NCI-H226 (cell line): ENCODE results near the gene ZC3H12C.
A peak's percentile ranks its signal among the peaks of the same experiment; 100 is the strongest.

ENCODE experiments used
- DNase-seq: peaks from one replicate; pipeline ENCODE4 v3.0.0-alpha.2; 2015

Gene ZC3H12C

GRCh38 chr11:110077831-110078325 is 15.3 kb upstream of the ZC3H12C start:
- peak; percentile 52 for DNase-seq

DNA sequence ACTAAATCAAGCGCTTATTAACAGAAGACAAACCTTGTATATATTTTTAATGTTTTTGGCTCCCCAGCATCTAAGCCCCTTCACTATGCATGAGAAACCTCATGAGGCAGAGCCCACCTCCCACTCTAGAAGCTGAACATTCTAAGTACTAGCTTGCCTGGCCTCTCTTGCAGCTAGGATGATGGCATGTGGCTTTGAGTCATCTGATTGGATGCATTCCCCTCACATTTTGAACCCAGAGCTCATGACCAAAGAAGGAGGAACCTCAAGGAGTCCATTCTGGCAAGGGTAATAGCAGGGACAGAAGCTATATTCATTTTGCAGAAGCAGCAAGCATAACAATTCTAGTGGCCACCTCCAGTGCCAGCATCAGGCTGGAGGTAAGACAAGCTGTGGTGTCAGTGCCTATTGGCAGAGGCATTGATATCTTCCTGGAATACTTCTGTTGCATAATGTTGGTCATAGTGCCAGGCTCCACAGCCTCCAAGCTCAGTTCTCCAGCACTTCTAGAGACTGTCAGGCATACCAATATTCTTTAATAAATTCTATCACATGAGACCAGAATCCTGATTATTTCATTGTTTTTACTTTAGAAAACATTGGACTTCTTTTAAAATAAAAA is 14.2 kb upstream of the ZC3H12C start:
- DNase-seq, result no peak

DNA sequence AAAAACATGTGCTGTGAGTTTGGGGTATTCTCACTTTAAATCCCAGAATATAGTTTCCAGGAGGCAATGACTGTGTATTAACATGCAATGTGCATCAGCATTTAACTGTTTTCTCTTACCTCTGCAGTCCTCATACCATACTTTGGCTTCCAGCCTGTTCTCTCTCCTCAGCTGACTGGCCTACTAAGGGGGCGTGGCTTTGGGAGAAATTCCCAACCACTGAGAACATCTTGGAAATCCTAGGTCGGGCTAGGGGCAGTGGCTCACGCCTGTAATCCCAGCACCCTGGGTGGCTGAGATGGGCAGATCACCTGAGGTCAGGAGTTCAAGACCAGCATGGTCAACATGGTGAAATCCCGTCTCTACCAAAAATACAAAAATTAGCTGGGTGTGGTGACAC is 13.5 kb upstream of the ZC3H12C start:
- DNase-seq, result peak; percentile 51

- DNase-seq, result no peak
Observed at GRCh38 chr11:110081462-110082376, 11.5 kb upstream of the ZC3H12C start.

DNA sequence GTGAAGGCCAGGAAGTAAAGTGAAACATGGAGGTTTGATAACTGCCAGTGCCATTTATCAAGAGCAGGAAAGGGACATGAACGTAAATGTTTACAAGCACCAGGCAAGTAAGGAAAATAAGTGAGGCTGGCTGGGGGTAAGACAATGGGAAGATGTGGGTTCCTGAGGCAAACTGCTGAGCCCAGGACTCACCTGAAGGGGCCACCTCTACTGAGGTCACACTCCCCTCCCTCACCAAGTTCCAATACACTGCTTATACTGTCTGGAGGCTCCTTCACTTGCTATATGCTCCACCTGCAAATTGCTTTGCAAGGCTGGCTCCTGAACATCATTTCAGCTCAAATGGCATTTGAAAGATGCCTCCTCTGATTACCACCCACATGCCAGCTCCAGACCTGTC is 10.3 kb upstream of the ZC3H12C start:
- DNase-seq, result no peak

DNA sequence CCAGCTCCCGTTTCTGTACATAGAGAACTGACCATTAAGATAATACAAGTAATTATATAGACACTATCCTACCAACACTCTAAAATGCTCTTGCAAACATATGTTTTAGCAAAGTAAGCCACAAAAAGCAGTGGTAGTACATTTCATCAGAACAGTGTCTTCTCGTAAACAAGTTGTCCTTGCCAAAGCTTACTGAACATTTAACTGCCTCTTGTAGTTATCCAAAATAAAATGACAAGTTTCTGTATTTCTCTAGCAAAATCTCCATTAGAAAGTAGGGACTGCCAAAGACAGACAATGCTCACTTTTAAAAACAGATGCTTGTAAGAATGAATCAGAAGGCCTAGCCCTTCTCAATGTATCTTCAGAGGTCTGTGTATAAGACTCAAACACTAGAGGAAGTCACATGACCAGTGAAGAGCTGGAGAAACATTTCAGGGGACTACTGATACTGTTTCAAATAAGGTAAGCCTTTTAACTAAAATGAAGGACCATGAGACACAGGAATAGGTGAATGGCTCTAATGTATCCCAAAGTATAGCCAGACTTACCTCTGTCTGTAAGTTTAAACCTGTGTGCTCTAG is 7.8 kb upstream of the ZC3H12C start:
- no peak for DNase-seq

DNA sequence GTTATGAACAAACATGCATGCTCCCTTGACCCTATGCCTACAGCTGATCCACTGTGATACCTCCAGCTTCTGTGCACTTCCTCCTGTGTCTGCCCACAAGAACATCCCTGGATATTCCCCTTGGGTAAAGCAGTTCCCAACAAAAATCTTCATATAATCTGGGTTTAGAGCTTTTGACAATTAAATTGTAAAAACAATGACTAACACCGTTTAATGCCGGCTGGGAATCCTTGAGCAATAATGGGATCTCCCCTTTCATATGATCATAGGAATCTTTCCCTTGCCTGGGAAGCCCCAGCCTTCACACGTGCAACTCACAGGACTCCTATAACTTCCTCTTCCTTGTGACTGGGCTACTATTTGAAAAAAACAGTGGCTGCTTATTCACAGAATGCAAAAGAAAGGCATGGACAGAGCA is 6.3 kb upstream of the ZC3H12C start:
- DNase-seq, result peak; percentile 75

DNA sequence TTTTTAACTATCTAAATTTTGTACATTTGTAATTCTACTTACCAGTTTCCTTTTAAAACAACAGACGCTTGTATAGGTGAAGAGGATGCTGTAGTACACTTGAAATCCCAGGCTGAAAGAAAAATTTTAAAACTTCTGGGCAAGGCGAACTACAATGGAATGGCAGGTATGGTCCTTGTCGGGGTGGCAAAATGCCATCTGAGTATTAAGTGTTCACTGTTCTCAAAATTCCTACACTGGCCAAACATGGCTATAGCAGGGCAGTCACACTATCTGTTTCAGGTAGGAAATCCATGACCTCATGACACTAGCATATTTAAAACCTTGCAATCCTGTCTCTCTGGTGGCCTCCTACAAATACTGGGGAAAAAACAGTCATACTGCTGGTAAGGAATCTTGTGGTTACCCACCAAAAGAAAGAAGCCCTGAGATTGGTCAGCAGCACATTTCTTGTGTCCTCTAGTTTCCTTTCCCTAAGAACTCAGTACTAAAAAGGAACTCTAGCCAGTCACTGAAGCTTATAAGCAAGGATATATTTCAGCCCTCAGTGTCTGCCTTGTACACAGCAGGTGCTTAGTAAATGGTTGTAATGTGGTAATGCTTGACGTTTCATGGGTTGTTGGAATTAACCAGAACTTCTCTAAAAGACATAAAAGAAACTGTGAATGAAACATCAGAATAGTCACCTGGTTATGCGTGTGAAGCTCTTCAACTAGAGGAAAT is 5.2 kb upstream of the ZC3H12C start:
- DNase-seq, result peak; percentile 57

GRCh38 chr11:110088535-110089344 is 4.5 kb upstream of the ZC3H12C start:
- no peak for DNase-seq

DNA sequence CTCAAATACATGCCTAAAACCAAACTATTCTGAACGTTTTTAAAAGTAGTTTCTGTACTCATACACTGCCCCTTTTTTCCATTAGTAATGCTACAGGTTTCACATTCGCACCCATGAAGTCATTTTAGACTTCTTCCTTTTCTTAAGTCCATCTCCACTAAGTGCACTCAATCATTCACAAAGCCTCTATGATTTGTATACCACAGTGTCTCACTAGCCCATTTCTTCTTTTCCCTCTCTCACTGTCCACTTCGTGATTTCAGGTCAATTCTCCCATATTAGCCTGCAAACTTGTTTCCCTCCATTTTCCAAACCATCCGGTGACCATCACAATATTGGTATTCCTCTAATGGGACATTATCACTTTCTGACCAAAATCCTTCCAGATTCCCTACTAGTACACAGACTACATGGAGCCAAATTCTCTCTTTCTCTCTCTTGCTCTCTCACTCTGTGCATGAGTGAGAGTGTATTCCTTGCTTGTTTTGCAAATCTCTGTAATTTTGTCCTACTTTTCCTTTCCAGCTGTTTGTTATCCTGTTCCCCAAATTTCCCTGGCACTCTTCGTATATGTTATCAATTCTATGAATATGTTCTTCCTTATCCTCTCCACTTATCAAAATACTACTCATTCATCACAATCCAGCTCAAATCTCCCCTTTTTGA is 3.4 kb upstream of the ZC3H12C start:
- DNase-seq, result no peak

GRCh38 chr11:110090466-110091026 is 2.6 kb upstream of the ZC3H12C start:
- no peak for DNase-seq

- no peak for DNase-seq
Observed at GRCh38 chr11:110092111-110092514, 1.1 kb upstream of the ZC3H12C start.

- peak; percentile 49 for DNase-seq
Observed at GRCh38 chr11:110093407-110094297, 460 bp downstream of the ZC3H12C start.

DNA sequence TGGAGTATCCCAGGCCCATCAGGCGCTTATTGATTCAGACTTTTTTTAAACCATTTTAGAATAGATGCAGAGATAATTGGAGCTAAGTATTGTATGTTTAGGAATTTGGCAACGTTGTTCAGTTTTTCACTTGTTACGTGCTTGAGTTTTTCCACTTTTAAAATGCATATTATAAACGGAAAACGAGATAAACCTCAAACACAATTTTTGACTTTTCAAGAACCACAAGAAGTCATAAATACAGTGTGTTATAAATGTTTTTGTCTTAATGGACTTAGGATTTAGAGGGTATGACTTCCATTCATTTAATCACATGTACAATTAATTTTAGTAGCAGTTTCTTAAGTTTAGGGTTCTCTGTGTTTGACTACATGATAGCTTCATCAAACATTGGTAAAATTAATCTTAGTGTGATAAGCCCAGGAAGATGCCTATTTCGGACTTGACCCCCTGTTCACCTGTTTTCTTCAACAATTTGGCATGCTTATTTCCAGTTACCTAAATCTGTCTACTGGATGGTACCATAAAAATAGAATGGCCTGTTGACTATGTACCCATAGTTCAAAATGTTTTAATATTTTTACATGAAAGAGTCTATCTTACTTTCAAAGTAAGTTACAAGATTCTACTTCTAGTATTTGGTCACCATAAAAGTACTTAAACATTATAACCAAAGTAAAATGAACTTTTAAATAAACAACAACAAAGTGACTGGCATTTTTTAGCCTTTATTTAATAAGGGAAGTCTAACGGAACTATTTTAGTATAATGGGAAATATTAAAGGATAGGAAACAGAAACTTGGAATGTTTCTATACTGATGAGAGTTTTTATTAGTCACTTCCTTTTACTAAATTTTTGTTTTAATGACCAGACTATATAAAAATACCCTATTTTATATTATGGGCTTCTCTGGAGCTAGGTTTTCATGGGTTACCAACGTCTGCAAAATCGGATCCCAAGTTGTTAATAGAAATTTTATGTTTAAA is 1.4 kb downstream of the ZC3H12C start:
- DNase-seq, result no peak

- DNase-seq, result peak; percentile 69
Observed at GRCh38 chr11:110095554-110095953, 2.4 kb downstream of the ZC3H12C start.

GRCh38 chr11:110096496-110096895 is 3.3 kb downstream of the ZC3H12C start:
- DNase-seq, result no peak

GRCh38 chr11:110097459-110098012 is 4.3 kb downstream of the ZC3H12C start:
- DNase-seq, result no peak

- no peak for DNase-seq
Observed at GRCh38 chr11:110098645-110099044, 5.5 kb downstream of the ZC3H12C start.
